Endometrial microvascular endothelial cells (primary cell): ENCODE results near the gene SEC61B. TPM values are rescaled to one million over a fixed set of nuclear protein-coding genes. Genes with fewer than 3 reads are reported as not detected.
"Not testable (repeated sequence)": the region's sequence is repeated elsewhere in the genome, so short reads cannot be mapped to it uniquely, and the experiment has no call there.

ENCODE experiments used
- in situ Hi-C: cut with HindIII; loops from 2 replicates; pipeline ENCODE4 v1.10.0; 2017; ENCODE audit warnings: low sequenced_read_pairs, low pct_unique_long_range_greater_than_20kb; ENCODE audit errors: inconsistent ontology term
- total RNA-seq: library from RNA; depleted of rRNA; stranded (reverse); fragments of >200 nt; gene quantifications from one replicate; pipeline ENCODE4 v1.2.3, GENCODE V29; 2015; ENCODE audit errors: inconsistent ontology term

SEC61B gene
- total RNA-seq, 1 donor from 2014 or later: 155 TPM

GRCh38 chr9:99189887-99190596, 32.0 kb upstream of the SEC61B start:
- in situ Hi-C loops: no loop called here

DNA sequence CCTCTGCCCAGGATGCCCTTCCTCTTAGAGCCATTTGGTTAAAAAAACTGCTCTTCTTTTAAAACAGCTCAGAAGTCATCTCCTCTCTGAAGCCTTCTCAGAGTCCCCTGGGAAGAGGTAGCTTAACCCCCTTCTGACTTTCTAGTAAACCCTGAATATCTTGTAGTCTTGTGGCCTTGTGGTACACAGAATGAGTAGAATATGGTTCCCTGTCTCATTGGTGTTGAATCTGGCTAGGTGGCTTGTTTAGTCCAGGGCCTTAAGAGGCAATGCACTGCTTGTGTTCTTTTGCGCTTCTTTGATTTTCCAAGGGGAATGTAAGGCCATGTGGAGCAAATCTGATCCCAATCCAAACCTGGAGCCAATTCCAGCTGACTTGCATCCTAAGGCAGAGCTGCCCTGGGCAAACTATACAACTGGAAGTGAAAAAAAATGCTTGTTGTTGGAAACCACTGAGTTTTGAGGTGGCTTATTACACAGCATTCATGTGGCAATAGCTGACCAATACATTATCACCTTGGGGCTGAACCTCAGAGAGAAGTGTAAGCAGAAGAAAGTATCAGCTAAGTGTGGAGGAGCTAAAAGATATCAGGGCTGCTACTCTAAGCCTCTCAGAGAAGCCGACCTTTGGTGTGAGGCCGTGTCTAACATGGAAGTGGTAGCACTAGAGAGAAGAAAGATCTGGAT, 31.3 kb upstream of the SEC61B start:
- in situ Hi-C loops: no loop called here

DNA sequence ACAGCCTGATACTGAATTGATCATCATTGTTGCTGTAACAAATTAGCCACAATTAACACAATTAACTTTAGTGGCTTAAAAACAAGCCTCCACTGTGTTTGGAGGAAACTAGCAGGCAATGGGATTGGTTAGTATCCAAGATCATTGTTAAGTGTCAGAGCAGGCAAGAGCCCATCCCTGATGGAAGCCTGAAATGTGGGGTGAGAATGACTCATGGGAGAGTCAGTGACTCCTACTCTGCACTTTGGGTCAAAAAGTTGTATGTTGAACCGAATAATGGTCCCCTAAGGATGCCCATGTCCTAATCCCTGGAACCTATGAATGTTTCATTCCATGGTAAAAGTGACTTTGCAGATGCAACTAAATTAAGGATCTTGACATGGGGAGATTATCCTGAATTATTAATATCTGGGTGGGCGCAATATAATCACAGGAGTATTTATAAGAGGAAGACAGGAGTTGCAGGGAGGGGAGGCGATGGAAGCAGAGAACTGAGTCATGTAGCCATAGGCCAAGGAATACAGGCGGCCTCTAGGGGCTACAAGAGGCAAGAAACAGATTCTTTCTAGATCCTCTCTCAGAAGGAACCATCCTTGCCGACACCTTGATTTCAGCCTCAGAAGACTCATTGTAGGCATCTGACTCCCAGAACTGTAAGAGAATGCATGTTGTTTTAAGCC, 29.2 kb upstream of the SEC61B start:
- in situ Hi-C loops: no loop called here

DNA sequence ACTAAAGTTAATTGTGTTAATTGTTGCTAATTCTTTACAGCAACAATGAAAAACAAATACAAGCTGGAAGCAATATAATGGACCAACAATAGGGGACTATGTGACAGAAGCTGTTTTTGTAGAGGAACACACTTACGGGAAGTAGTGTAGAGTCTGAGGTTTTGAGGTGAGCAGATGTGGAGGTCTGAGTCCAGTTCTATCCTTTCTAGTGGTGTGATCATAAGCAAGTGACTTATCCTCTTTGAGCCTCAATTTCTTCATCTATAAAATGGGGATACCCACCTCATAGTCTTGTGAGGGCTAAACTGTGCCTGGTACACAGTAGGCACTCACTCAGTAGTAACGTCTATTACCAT, 28.6 kb upstream of the SEC61B start:
- in situ Hi-C loops: no loop called here

- in situ Hi-C loops: not testable (repeated sequence)
These were observed 25.6 kb upstream of the SEC61B start for GRCh38 chr9:99196484-99196883.

- in situ Hi-C loops: no loop called here
These were observed 24.9 kb upstream of the SEC61B start for GRCh38 chr9:99197124-99197630.

DNA sequence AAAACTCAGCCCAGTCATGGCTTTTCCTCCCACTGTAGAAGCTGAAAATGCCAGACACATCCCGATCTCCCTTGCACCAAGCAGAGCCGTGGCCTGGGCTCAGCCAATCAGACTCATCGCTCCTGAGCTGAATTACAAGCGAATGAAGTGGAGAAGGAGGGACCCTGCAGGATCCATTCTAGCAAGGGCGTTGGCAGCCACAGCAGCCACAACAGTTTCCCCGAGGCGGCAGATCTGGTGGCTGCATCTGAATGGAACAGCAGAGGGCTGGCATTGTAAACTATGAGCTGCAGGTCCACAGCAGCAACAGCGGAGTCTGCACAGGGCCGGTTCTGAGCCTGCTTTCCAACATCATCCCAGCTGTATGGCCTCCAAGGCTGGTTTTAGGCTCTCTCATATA, 24.1 kb upstream of the SEC61B start:
- in situ Hi-C loops: no loop called here

- in situ Hi-C loops: no loop called here
These were observed 22.0 kb upstream of the SEC61B start for GRCh38 chr9:99199938-99200539.

- in situ Hi-C loops: no loop called here
These were observed 20.5 kb upstream of the SEC61B start for GRCh38 chr9:99201603-99202002.

DNA sequence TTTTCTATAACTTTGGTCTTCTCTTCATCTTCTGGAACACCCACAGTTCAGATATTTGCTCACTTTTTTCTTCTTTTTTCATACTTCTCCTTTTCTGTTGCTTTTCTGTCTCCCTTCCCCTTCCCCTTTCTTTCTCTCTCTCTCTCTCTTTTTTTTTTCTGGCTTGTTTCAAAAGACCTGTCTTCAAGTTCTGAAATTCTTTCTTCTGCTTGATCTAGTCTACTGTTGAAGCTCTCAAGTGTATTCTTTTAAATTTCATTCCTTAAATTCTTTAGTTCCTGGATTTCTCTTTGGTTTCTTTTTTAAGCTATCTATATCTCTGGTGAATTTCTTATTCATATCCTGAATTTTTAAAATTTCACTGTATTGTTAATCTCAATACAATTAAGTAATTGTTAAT, 11.5 kb upstream of the SEC61B start:
- in situ Hi-C loops: no loop called here

DNA sequence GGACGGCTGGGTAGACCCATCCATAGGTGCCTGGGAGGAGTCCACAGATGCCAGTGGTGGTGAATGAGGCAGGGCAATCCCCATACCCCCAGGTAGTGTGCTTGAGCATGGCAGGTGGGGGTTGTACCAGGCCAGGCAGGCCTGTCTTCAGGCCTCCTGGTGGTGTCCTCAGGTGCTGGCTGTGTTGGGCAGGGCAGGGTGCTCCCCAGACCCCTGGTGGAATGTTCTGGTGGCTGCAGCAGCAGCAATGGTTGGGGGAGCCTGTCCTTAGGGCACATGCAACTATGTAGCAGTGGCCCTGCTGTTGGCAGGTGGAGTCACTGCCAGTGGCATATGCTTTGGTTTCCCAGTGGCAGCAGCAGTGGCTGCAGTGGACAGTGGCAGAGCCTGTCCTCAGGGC, 10.3 kb upstream of the SEC61B start:
- in situ Hi-C loops: no loop called here

DNA sequence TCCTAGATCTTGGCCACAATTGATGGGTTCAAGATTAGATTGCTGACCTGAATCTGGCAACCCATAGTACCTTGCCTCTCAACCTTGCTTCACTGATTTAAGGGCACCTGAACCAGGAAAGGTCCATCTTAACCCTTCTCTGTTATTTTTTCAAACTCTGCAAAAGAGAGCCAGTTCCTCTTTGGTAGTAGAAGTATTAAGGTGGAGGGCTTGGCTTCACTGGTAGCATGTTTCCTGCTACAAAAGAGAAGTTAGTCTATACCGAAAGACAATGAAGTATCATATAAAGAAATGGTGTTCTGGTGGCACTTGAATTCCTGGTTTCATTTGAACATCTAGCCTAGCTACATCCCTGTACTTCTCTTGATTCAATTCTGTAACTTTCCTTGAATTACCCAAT, 8.9 kb upstream of the SEC61B start:
- in situ Hi-C loops: no loop called here

DNA sequence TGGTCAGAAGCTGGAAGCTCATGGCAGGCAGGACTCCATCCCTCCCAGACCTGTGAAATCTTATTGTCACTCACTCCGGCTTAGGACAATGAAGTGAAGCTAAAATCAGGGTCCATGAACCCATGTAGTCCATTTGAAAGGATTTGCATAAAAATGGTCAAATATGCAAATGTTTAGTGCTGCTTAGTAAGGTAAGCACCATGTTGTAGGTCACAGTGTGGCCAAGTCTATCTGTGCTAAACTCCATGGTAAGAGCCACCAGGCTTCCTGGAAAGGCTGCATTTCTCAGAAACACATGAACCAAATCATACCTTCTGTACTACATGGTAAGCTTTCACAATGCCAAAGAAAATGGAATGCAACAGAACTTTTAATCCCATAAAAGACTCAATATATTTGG, 6.0 kb upstream of the SEC61B start:
- in situ Hi-C loops: no loop called here

DNA sequence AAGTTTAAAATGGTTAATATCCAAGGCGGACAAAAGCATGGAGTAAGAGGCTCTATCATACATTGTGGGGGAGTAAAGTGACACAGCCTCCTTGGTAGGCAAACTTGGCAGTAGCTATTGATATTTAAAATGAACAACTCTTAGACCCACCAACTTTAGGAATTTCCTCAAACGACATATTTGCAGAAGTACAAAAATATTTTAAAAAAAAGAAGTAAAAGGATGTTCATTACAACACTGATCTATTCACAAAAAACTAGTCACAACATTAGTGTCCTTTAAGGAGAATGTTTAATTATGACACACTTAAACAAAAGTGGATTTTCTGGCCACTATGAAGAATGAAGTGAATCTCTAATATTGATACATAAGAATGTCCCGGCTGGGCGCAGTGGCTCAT, 2.1 kb upstream of the SEC61B start:
- in situ Hi-C loops: no loop called here

- in situ Hi-C loops: no loop called here
These were observed 839 bp upstream of the SEC61B start for GRCh38 chr9:99221266-99221620.

DNA sequence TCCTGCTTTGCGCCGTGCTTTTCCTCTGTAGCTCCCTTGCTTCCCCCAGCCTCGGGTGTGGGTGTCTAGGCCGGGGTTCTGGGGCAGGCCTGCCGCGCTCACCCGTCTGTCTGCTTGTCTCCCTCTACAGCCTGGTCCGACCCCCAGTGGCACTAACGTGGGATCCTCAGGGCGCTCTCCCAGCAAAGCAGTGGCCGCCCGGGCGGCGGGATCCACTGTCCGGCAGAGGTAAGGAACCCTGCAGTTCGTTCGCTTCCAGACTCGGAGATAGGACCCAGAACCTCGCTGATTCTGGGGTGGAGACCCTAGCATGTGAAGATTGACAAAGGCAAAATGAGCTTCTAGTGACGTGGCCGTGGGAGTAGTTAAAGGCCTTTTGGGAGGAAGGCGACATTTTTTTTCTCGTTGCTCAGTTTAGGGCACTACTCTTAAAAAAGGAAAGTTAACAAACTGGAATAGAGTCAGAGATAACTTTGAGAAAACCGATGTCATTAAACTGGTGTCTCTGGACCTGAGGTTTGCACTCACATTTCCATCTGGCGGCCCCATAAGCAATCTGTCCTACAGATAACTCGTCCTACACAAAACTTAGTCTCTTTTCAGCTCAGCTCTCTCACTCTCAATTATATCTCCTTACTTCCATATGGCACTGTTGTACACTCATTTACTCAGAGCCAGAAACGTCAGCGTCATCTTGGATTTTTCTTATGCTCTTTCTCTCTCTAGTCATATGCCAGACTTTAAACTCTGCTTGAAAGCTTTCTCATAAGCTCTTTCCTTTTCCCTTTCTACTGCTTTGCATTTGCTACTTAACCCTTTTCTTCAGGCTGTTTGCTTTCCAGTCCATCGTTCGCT, 561 bp downstream of the SEC61B start:
- in situ Hi-C loops: no loop called here

DNA sequence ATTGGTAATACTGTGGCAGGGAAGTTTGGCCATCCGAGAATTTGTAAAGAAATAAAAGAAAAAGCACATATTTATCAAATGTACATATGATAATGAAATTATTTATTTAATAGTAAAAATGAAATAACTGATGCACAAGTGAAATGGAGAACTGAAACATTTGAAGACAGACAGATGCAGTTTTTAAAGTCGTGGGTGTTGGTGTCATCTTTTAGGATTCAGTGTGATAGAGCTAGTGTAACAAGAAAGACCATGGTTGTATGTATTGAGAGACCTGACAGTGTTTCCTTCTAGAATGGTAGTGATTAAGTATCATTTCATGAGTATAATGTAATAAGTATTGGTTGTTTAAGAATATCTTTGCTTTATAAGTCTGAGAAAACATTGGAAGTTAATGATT, 2.4 kb downstream of the SEC61B start:
- in situ Hi-C loops: no loop called here

GRCh38 chr9:99226054-99226453, 4.0 kb downstream of the SEC61B start:
- in situ Hi-C loops: no loop called here

- in situ Hi-C loops: no loop called here
These were observed 8.1 kb downstream of the SEC61B start for GRCh38 chr9:99230206-99230605.
